Activated CD4-positive, CD25-positive, alpha-beta regulatory T cell treated with anti-CD3 and anti-CD28 coated beads, Interleukin-2, amount 50 U/mL, for 24 hours (primary cell): ENCODE measurements around the gene PHF12.

Source experiments
- ATAC-seq, 2 donors: fragments of 150-1000 bp; cut with Tn5 transposase; one replicate each; pipeline ENCODE4 v1.10.0; 2021; ENCODE audit warnings: mild to moderate bottlenecking in 1 of 2, moderate library complexity in 1 of 2

PHF12 gene

DNA sequence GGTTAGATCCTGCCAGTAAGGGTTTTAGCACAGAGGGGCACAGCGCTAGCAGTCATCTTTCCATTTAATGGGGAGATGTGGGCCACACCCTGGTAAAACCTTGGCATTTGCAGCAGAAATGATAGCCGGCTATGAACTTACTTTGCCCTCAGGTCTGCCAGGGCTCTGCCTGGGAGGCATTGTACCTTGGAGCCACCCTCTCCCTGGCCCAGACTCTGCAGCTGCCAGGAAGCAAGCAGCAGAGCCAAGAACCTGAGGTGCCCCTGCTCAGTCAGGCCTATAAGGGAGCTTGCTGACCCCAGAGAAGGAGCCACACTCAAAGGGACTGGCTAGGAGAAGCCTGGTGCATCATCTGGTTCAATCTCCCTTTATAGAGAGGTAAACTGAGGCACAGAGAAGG, 23.7 kb upstream of the PHF12 start:
- ATAC-seq, result no peak

DNA sequence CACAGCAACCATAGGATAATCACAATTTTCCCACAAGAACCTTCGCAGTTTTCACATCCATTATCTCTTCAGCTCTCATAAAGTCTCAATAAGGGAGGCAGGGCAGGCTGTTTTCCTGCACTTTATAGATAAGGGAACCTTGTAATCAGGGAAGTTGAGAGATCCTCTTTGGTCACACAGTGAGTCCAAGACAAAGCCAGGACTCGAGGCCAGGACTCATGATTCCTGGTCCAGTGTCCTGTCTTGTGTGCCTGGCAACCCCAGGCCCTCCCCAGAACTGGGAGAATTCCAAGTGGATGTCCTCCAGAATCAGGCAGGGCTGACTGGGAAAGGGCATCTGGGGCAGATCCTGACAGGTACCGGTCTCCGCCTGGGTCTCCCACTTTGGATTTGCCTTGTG, 23.1 kb upstream of the PHF12 start:
- no peak for ATAC-seq

DNA sequence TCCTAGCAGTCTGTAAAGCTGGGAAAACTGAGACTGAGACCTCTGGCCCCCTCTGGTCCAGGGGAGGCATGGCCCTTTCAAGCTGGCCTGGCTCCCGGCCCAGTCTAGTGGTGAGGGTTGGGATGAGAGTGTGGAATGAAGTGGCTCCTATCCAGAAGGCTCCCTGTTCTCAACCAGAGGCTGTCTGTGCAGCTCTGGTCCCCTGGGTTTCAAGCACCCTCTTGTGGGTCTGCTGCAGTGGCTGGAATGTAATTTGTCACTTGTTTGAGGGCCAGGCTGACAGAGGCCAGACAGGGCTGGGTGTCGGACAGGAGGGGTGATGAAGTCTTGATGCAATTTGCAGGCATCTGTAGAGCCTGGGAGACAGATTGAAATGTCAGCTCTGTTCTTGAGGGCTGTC, 22.1 kb upstream of the PHF12 start:
- ATAC-seq, result no peak

DNA sequence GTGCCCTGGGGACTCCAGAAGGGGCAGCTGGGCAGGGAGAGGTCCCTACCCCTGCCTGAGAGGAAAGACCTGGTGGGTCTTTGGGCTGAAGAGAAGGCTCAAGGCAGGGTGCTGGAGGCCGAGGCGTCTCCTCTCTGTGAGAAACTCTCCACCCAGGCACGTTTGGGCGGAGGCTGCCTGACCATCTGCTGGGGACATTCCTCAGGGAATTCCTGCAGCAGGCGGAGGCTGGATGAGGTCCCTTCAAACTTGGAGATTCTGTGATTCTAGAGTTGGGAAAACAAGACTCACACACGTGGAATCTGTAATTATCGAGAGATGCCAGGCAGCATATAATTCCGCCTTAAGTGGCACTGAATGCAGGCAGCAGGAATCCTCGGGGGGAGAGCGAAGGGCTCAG, 21.1 kb upstream of the PHF12 start:
- ATAC-seq, result no peak

DNA sequence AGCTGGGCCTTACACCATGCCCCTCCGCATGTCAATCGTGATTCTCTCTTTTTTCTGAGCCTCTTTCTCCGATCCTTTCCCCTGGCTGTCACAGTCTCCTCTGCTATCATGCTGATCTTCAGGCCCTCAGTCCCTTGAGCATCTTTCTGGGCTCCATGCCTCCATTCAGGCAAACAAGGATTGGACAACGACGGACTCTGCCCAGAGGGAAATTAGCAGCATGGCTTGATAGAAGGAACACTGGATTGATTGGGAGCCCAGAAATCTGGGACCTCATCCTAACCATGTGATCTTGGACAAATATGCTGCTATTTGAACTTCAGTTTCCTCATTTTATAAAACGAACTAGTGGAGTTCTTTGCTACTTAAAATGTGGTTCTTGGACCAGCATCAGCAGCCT, 19.6 kb upstream of the PHF12 start:
- no peak for ATAC-seq

DNA sequence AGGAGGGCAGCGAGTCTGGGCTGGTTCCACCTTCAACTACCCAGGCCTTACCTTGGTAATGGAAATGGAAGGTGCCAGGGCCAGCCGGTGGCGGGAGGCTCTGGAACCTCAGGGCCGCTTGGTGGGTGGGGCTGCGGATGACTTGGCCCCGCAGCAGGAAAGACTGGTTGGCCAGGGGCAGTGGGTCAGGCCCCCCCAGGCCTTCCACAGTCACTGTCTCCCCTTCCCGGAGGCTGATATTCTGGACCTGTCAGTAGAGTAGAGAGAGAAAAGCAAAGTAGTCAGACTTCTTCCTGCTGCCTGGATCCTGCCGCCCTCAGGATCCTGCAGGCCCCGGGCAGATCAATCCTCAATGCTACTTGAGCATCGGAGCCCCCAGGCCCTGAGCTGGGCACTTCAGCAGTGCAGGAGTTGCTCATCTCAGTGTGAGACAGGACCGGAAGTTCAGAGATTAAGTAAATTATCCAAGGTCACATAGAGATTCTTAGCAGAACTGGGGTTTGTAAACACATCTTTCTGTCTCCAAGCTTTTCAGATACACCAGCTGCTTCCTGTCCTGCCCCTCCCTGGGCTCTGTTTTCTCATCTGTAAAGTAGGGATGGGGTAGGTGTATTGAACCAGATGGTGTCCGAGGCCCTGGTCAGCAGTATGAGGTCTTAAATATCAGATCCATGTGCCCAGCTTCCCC, 18.5 kb upstream of the PHF12 start:
- ATAC-seq, result no peak

DNA sequence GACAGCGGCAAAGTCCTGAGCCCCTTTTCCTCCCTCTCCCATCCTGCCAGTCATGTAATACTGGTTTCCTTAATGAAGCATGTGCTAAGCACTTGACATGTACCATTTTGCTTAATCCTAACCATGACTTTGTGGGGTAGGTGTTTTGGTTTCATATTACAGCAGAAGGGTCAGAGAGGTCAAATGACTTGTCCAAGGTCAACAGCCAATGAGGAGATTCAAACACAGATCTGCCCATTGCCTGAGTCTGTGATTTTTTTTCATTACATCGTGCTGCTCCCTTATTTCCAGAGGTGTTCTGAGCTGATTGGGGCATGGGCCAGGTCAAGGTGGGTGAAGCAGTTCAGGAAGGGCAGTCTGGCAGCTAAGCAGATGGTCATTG, 17.6 kb upstream of the PHF12 start:
- no peak for ATAC-seq

DNA sequence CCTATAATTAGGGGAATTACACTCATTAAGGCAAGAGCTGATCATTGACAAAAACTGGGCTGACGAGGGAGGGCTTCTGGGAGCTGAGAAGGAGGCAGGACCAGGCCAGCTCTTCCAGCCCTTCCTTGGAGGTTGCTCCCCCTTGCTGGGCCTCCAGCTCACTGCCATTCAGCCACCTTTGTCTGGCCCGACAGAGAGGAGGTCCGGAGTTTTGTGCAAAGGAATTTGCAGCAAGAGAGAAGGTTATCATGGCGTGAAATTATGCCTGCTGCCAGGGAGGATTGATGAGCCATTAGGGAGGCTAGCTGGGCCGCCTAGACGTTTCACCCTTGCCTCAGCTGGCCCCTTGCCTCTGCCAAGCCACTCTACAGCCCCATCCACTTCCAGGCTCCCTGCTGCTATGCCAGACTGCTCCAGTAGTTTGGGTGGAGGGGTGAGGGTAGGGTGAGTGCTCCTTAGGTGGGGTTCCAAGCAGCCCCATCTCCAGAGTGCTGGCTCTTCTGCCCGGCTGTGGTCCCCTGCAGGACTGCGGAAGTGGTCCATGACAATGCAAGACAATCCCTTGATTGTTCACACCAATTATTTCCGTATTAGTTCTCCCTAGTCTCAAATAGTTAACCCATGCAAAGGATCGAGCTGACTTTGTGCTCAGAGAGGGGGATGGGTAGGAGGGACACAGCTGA, 17.1 kb upstream of the PHF12 start:
- ATAC-seq, result no peak

DNA sequence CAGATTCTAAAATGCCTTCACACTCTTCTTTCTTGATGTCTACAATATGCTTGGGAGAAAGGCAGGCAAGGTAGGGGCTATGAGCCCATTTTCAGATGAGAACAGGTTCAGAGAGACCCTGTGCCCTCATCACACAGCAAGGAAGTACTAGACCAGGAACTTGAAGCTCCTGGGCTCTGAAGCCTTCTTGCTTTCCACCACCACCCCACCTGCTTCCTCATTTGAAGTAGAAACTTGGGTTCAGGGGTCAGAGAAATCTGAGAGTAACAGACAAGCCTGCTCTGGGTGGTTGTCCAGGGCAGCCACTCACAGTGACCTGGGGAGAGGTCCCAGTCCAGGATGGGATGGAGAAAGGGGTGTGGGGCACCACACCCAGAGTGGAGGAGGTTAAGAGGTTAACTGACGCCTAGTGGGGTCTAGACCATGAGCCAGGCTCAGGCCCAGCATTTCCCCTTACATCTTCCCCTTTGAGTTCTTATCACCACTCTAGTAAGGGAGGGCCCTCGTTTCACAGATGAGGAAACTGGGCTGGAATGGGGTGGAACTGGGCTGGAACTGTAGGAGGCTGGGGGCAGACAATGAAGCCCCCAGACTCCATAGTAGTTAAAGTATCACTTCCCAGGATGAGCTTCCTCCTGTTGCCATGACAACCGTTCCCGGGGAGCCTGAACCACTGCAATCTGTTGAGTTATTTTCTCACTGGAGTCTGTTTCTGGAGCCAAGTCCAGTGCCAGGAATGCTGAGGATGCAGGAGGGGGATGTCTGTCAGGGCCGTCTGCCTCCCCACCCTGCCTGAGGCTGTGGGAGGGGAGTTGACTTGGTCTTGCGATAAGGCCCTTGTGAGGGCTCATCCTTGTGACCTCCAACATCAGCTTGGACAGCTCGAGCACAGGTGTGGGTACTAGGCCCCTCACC, 16.2 kb upstream of the PHF12 start:
- no peak for ATAC-seq

DNA sequence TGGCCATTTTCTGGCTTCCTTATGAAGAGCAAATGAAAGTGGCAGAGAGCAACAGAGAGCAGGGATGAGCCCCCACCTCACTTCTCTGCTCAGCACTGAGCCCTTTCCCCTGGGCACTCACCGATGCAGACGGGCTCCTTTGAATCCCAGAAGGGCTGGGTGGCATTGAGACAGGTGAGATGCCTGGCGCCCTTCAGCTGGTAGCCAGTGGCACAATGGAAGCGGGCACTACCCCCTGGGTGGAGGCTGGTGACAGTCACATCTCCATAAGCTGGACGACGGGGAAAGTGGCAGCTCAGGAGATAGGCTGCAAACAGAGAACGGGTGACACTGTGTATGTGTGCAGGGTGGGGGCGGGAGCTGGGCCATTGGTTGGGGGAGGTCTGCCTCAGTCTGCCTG, 12.5 kb upstream of the PHF12 start:
- ATAC-seq, result no peak

DNA sequence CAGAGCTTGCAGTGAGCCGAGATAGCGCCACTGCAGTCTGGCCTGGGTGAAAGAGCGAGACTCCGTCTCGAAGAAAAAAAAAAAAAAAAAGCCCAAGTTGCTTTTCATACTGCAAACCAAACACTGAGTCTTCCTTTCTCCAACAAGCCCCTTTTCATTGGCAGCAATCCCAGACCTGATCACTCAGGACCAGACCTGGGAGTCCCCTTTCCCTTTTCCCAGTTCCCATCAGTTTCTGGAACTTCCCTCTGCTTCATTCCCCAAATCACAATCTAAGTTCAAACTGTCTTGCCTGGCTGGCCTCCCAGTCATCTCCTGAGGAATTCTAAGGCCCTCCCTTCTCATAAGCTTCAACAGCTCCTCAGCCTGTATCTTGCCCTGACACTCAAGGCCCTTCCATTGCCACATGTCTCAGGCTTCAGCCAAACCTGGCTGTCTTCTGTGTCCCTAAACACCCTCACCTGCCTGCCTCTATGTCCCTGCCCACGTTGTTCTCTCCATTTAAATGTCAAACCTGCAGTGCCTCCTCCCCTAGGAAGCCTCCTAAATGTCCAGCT, 11.8 kb upstream of the PHF12 start:
- ATAC-seq, result no peak

DNA sequence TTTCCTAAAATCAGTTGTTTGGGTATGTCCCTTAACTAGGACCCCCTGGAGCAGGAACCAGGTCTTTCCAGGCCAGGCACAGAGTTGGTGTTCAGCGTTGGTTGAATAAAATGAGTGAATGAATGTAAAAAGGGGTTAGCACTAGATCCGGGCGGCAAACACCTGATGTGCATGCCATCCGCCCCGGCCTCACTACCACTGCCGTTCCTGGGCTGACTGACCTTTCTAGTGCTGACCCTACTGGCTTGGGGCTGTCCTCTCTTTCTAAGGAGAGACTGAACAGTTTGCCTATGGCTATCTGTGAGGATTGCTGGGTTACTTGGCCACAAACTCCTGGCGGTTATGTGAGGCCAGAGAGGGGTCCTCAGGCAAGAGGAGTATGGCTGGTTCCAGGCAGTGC, 10.1 kb upstream of the PHF12 start:
- no peak for ATAC-seq

DNA sequence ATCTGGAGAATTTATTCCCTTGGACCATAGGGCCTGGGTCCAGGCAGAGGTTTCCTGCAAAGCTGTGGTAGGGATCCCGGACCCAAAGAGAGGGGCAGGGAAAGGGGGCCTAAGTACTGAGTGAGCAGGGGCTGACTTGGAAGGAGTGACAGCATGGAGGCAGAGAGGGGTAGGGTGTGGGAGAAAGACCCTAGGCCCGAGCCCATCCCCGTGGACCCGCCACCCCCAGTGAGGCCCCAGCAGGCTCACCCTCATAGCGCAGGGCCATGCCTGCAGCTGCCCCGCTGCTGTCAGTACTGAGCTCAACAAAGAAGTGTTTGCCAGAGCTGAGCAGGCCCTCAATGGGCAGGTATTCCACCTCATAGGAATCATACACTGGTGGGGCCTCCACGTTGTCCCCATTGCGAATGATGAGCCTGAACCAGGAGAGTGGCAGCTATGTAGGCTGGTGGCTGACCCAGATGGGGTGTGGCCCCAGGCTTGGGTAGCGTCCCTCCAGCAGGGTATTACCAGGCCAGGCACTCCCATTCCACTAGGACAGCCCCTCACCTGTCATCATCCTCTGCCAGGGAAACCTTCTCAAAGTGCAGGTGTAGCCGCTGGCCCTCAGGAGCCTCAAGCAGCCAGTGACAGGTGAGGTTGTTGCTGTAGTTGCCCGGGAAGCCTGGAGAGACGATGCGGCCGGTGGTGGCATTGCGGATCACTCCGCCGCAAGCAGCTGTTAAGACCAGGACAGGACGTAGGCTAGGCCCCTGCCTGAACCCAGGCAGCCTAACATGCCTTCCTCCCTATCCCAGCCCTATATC, 9.1 kb upstream of the PHF12 start:
- ATAC-seq, result no peak

DNA sequence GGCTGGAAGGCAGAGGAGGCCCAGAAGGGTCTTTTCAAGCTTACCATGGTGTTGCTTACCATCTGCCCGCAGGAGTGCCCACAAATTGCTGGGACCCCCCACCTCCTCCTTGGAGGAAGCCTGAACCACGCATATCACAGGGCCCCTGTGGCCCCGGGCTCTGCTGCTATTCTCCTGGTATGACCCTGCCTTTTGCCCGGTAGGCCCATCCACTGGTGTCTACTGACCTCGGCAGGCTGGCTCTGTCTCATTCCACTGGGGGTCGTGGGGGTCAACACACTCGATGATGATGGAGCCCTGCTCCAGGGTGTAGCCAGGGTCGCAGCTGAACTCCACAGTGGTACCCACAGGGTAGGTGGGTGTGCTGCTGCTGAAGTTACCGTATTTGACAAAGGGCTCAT, 8.2 kb upstream of the PHF12 start:
- no peak for ATAC-seq

DNA sequence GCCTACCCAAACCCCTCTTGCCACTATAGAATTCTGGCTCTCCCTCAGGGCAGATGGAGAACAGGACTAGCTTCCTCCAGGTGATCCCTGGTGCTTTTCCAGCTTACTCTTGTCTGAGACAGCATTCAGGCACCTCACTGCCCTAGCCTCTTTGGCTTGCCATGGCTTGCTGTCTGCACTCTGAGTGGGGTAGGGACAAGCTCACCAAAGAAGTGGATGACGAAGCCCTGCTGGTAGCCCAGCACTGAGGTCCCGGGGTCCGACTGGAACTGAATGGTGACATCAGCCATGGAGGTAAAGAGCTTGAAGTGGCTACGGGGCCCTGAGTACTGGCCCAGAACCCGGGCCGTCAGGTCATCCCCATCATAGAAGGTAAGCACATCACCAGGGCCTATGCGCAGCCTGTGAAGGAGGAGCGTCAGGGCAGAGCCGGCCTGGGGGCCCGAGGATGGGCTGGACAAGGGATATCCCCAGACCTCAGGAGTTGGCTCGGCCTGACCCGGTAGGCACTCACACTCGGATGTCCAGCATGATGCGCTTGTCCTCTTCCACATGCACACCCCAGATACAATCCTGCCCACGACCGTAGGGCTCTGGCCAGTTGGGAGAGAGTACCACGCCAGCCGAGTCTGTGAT, 7.6 kb upstream of the PHF12 start:
- no peak for ATAC-seq

DNA sequence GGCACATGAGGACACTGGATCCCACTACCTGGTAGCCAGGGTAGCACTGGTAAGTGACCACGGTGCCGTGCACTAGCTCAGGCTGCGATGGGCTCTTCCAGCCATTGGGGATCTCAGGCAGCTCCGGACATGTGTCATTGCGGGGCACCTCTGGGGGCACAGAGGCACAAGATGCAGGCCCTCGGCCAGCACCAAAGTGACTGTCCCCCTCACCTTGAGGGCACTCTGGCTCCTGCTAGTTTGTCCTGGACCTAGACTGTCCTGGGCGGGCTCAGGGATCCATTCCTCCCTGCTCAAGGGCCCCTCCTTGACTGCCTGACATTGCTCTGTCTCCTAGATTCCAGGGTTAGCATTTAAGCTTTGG, 6.7 kb upstream of the PHF12 start:
- no peak for ATAC-seq

DNA sequence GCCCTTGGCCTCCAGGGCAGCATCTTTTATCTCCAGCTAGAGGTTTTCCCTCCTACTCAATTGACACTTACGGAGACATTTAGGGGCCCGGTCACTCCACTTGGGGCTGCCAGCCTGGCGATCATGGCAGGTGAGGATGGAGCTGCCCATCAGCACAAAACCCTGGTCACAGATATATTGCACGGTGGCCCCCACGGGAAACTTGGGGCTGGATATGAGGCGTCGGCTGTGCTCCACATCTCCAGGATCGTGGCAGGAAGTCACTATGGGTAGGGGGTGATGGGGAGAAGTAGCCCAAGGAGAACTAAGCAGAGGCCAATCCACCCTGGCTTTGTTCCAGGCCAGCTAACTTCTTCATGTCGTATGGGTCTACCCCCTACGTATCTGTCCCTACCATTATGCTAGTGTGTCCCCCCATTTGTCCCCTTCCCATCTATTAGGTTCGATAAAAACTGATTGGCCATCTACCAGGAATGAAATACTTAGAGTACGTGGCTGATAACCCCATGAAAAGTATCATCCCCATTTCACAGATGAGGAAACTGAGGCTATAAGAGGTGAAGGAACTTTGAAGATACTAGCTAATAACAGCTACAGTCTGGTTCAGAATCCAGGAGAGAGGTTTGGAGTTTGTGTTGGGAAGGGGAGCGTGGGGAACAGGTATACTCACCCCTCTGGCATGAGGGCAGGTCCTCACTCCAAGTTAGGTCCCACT, 6.1 kb upstream of the PHF12 start:
- ATAC-seq, result no peak

DNA sequence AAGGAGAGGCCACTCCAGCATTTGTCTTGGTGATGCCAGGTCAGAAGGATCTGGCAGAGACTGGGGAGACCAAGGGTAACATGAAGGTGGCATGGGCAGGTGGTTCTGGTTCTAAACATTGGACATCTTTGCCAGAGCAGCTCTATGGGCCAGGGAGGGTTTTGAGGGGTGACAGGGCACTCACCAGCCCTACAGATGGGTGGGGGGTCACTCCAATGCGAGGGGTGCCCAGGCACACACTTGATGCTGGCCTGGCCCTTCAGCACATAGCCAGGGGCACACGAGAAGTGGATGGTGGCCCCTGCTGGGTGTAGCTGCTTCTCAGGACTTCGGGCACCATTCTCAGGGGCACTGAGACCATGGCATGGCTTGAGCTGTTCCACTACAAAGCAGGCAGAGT, 5.5 kb upstream of the PHF12 start:
- ATAC-seq, result no peak

DNA sequence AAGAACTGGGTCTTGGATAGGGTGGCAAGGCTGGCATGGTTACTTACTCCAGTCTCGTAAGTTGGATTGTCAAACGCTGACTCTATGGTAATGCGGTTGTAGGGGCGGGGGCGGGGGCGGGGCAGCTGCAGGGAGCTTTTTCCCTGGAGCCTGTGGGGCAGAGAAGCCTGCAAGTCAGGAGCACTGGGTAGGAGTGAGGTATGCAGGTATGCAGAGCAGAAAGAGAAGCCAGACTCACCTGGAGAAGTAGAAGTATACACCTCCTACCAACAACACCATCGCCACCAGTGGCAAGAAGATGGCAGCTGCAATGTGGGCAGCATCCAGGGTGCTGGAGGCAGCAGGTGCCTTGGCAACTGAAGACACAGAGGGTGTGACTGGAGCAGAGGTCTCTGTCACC, 4.8 kb upstream of the PHF12 start:
- ATAC-seq, result no peak

DNA sequence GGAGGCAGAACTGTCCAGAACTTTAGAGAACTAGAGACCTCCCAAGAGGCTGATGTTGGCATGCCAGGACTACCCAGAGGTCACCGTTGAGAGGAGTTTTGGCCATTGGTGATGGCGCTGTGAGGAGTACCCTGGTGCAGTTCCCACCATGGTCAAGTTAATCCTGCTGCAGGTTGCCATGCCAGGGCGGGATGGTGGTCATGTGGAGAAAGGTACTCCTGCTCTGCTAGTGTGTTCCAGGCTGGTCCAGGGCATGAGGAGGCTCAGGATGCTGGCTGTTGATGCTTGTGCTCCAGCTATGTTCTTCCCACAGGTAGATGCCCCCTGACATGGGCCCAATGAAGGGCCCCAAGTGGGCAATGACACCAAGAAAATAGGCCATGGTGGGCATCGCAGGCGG, 4.1 kb upstream of the PHF12 start:
- no peak for ATAC-seq

DNA sequence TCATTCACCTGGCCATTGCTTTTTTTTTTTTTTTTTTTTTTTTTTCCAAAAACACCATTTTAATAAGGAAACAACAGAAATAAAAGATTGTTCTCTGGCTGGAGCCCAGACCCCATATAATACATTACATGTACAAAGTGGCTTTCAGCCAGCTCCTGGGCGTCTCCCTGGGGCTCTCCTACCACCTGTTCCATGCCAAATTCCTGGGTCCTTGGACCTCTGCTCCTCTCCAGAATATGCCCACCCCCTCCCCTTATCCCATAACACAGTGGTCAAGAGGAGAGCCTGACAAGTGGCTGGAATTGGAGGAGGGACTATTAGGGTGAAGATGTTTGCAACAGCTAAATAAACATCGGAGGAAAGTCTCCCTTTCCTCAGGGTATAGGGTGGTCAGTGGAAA, 3.6 kb upstream of the PHF12 start:
- ATAC-seq, result no peak
